ENCODE data around the gene EFNA1. TPM values are rescaled to one million over a fixed set of nuclear protein-coding genes. Genes with fewer than 3 reads are reported as not detected.

EFNA1 gene
- total RNA-seq, 1 experiment from 2014 or later, result 49.9 TPM

GRCh38 chr1:155083052-155083541 is 44.6 kb upstream of the EFNA1 start:
- no TSS peak for BruUV-seq (replicated peaks)
- DNase-seq (peak; percentile 59), ATAC-seq (no peak)
- peak overlapping the region; percentile 71; the same call in 1 of the 2 replicates for H3K4me3 ChIP-seq (ENCODE audit: low read length)
- intact Hi-C loops (cut with micrococcal nuclease), result no loop called here
- H3K36me3 ChIP-seq (ENCODE audit: low read depth, low read length), result no peaks in the 10 kb centered on the region
- H3K79me2 ChIP-seq (ENCODE audit: low read length), result no peaks in the 10 kb centered on the region
- H3K9me3 ChIP-seq (ENCODE audit: low read length), result no peaks in the 10 kb centered on the region
- peak overlapping the region; percentile 80 for H3K4me2 ChIP-seq (ENCODE audit: low read length)
- H3K4me1 ChIP-seq (ENCODE audit: insufficient read depth, low read length), result peaks cover 77% of the 10 kb centered on the region
- peak overlapping the region; percentile 41; the same call in 1 of the 2 replicates for H2AFZ ChIP-seq (ENCODE audit: low read length)
- no peak for TF ChIP-seq EZH2 (IDR thresholded peaks at IDR 0.05; ENCODE audit: low read length, unreplicated experiment)
- no peak for TF ChIP-seq EZH2phosphoT487 (IDR thresholded peaks at IDR 0.05; ENCODE audit: borderline replicate concordance, low read length)
- TF ChIP-seq CTCF (conservative IDR thresholded peaks at IDR 0.05; ENCODE audit: low read depth, low read length), result no peak
- H3F3A ChIP-seq (ENCODE audit: low read length, unreplicated experiment), result no peaks in the 10 kb centered on the region
- no peaks in the 10 kb centered on the region for H3K9me2 ChIP-seq (replicated peaks; ENCODE audit: low read length)
- H3K9ac ChIP-seq (ENCODE audit: low read length), result no peak overlapping the region
- no peak overlapping the region for H3K27ac ChIP-seq (ENCODE audit: low read length)
- CTCF ChIA-PET, result interaction anchor here (0.6 kb wide), 1 partner anchor 12 kb away, joined by 8 read pairs; no protein-coding TSS in a partner anchor
- H4K20me1 ChIP-seq (ENCODE audit: low read length), result no peaks in the 10 kb centered on the region
- POLR2A ChIA-PET (ENCODE audit: unreplicated experiment), result no interaction called here
- peaks cover 44% of the 10 kb centered on the region for H3K27me3 ChIP-seq (ENCODE audit: low read length)

GRCh38 chr1:155083865-155084721 is 43.6 kb upstream of the EFNA1 start:
- H3K9me3 ChIP-seq (ENCODE audit: low read length), result no peaks in the 10 kb centered on the region
- no peaks in the 10 kb centered on the region for H3K9me2 ChIP-seq (replicated peaks; ENCODE audit: low read length)
- H3K4me2 ChIP-seq (ENCODE audit: low read length), result peak overlapping the region; percentile 99
- peak overlapping the region; percentile 73 for H3K4me3 ChIP-seq (ENCODE audit: low read length)
- H4K20me1 ChIP-seq (ENCODE audit: low read length), result no peaks in the 10 kb centered on the region
- no peak overlapping the region for H3K9ac ChIP-seq (ENCODE audit: low read length)
- ATAC-seq (no peak; the same call in 1 of the 2 replicates), DNase-seq (peak; percentile 71)
- intact Hi-C loops (cut with micrococcal nuclease), result loop anchor here (1.0 to 2.0 kb wide), 3 partner anchors 21 to 81 kb away; partner anchors contain the start of genes EFNA4 and ZBTB7B
- BruUV-seq (replicated peaks), result no TSS peak
- CTCF ChIA-PET, result interaction anchor here (0.6 to 1.8 kb wide), 13 partner anchors 14 to 524 kb away, joined by 3 to 41 read pairs (median 9); partner anchors contain the start of genes ADAM15, EFNA4, KRTCAP2 and PMVK
- H3K36me3 ChIP-seq (ENCODE audit: low read depth, low read length), result no peaks in the 10 kb centered on the region
- peaks cover 69% of the 10 kb centered on the region for H3K4me1 ChIP-seq (ENCODE audit: insufficient read depth, low read length)
- no peaks in the 10 kb centered on the region for H3K79me2 ChIP-seq (ENCODE audit: low read length)
- H2AFZ ChIP-seq (ENCODE audit: low read length), result peak overlapping the region; percentile 96
- peaks cover 41% of the 10 kb centered on the region for H3K27me3 ChIP-seq (ENCODE audit: low read length)
- TF ChIP-seq EZH2 (IDR thresholded peaks at IDR 0.05; ENCODE audit: low read length, unreplicated experiment) (no peak), EZH2phosphoT487 (IDR thresholded peaks at IDR 0.05; ENCODE audit: borderline replicate concordance, low read length) (no peak), CTCF (conservative IDR thresholded peaks at IDR 0.05; ENCODE audit: low read depth, low read length) (peak; percentile 61)
- no peak overlapping the region for H3K27ac ChIP-seq (ENCODE audit: low read length)
- no peaks in the 10 kb centered on the region for H3F3A ChIP-seq (ENCODE audit: low read length, unreplicated experiment)
- POLR2A ChIA-PET (ENCODE audit: unreplicated experiment), result interaction anchor here (0.6 kb wide), 1 partner anchor 238 kb away, joined by 5 read pairs; no protein-coding TSS in a partner anchor

Measured in PC-3 (cell line).